ENCODE results near the gene ZDHHC14.

ZDHHC14 gene

GRCh38 chr6:157457787-157458186 is 76.8 kb downstream of the ZDHHC14 start:
- no peak overlapping the region for H3K9ac ChIP-seq (ENCODE audit: low read length)
- H3K4me3 ChIP-seq (ENCODE audit: low read length) = no peak overlapping the region
- no peaks in the 10 kb centered on the region for H3K79me1 ChIP-seq (ENCODE audit: low read length)
- no peak overlapping the region for H3K18ac ChIP-seq (ENCODE audit: low read length)
- no peak overlapping the region for H3K23ac ChIP-seq (ENCODE audit: low read length)
- no peaks in the 10 kb centered on the region for H3K79me2 ChIP-seq (ENCODE audit: control insufficient read depth, insufficient read depth, low read length)
- H2BK120ac ChIP-seq (ENCODE audit: low read depth, low read length) = no peak overlapping the region
- WGBS (ENCODE audit: extremely low coverage, insufficient coverage, low lambda C conversion rate) = 100% methylated on average over 1 of the region's 6 CpGs
- H2BK5ac ChIP-seq (ENCODE audit: low read length) = no peak overlapping the region
- H3K36me3 ChIP-seq (ENCODE audit: control insufficient read depth, insufficient read depth, low read length) = no peaks in the 10 kb centered on the region
- no peak overlapping the region for H4K5ac ChIP-seq (ENCODE audit: low read length)
- H3K4ac ChIP-seq (ENCODE audit: low read depth, low read length) = no peak overlapping the region
- no peak for DNase-seq
- H2AK5ac ChIP-seq (ENCODE audit: low read length) = no peak overlapping the region
- no peak overlapping the region for H2BK15ac ChIP-seq (replicated peaks; ENCODE audit: low read depth)
- H3K4me2 ChIP-seq (ENCODE audit: low read length) = no peak overlapping the region
- H3K56ac ChIP-seq (ENCODE audit: low read length) = no peak overlapping the region
- H3K27ac ChIP-seq (ENCODE audit: low read depth, low read length) = no peak overlapping the region
- no peaks in the 10 kb centered on the region for H3K4me1 ChIP-seq (ENCODE audit: control insufficient read depth, low read depth, low read length)
- H3K27me3 ChIP-seq (ENCODE audit: insufficient read depth, low read length, poor library complexity) = no peaks in the 10 kb centered on the region
- no peak overlapping the region for H4K8ac ChIP-seq (ENCODE audit: low read depth, low read length)

DNA sequence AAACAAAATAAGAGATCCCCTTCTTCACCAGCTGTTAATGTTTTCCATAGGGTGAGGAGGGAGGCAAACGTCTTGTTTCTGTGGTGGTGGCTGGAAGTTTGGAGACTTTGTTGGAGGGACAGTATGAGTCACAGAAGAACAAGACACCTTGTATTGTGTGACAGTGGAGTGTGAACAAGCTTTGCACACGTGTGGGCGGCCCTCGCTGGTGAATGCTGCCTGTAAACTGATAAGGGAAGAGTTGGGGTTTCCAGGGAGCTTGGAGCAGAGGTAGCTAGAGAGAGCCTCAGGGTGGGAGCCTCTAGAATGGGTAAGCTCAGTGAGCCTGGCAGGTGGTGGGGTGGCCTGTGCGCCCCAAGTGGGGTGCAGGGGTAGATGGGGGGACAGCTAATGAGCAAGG is 78.3 kb downstream of the ZDHHC14 start:
- H3K4ac ChIP-seq (ENCODE audit: low read depth, low read length) = no peak overlapping the region
- no peak overlapping the region for H3K4me2 ChIP-seq (ENCODE audit: low read length)
- H3K4me1 ChIP-seq (ENCODE audit: control insufficient read depth, low read depth, low read length) = no peaks in the 10 kb centered on the region
- H4K5ac ChIP-seq (ENCODE audit: low read length) = no peak overlapping the region
- no peak overlapping the region for H2BK15ac ChIP-seq (replicated peaks; ENCODE audit: low read depth)
- no peak overlapping the region for H2BK5ac ChIP-seq (ENCODE audit: low read length)
- no peak overlapping the region for H3K56ac ChIP-seq (ENCODE audit: low read length)
- no peak for DNase-seq
- no peak overlapping the region for H3K18ac ChIP-seq (ENCODE audit: low read length)
- no peak overlapping the region for H2AK5ac ChIP-seq (ENCODE audit: low read length)
- H3K4me3 ChIP-seq (ENCODE audit: low read length) = no peak overlapping the region
- no CpG with 5 or more reads among the region's 5 CpGs for WGBS (ENCODE audit: extremely low coverage, insufficient coverage, low lambda C conversion rate)
- no peak overlapping the region for H3K23ac ChIP-seq (ENCODE audit: low read length)
- no peak overlapping the region for H2BK120ac ChIP-seq (ENCODE audit: low read depth, low read length)
- H3K79me1 ChIP-seq (ENCODE audit: low read length) = no peaks in the 10 kb centered on the region
- H3K9ac ChIP-seq (ENCODE audit: low read length) = no peak overlapping the region
- H3K36me3 ChIP-seq (ENCODE audit: control insufficient read depth, insufficient read depth, low read length) = no peaks in the 10 kb centered on the region
- no peak overlapping the region for H4K8ac ChIP-seq (ENCODE audit: low read depth, low read length)
- no peak overlapping the region for H3K27ac ChIP-seq (ENCODE audit: low read depth, low read length)
- no peaks in the 10 kb centered on the region for H3K27me3 ChIP-seq (ENCODE audit: insufficient read depth, low read length, poor library complexity)
- H3K79me2 ChIP-seq (ENCODE audit: control insufficient read depth, insufficient read depth, low read length) = no peaks in the 10 kb centered on the region

GRCh38 chr6:157460182-157460999 is 79.4 kb downstream of the ZDHHC14 start:
- Histone ChIP-seq H3K4ac (ENCODE audit: low read depth, low read length) (no peak overlapping the region), H3K27ac (ENCODE audit: low read depth, low read length) (no peak overlapping the region), H3K9ac (ENCODE audit: low read length) (no peak overlapping the region), H3K27me3 (ENCODE audit: insufficient read depth, low read length, poor library complexity) (no peaks in the 10 kb centered on the region), H3K4me2 (ENCODE audit: low read length) (no peak overlapping the region), H3K23ac (ENCODE audit: low read length) (no peak overlapping the region), H2AK5ac (ENCODE audit: low read length) (no peak overlapping the region), H2BK5ac (ENCODE audit: low read length) (no peak overlapping the region), H3K79me2 (ENCODE audit: control insufficient read depth, insufficient read depth, low read length) (no peaks in the 10 kb centered on the region), H2BK120ac (ENCODE audit: low read depth, low read length) (no peak overlapping the region), H3K79me1 (ENCODE audit: low read length) (no peaks in the 10 kb centered on the region), H3K36me3 (ENCODE audit: control insufficient read depth, insufficient read depth, low read length) (no peaks in the 10 kb centered on the region), H3K18ac (ENCODE audit: low read length) (no peak overlapping the region), H4K5ac (ENCODE audit: low read length) (no peak overlapping the region), H2BK15ac (replicated peaks; ENCODE audit: low read depth) (no peak overlapping the region), H3K56ac (ENCODE audit: low read length) (no peak overlapping the region), H3K4me3 (ENCODE audit: low read length) (no peak overlapping the region), H3K4me1 (ENCODE audit: control insufficient read depth, low read depth, low read length) (peaks cover 2% of the 10 kb centered on the region), H4K8ac (ENCODE audit: low read depth, low read length) (no peak overlapping the region)
- no CpG with 5 or more reads among the region's 9 CpGs for WGBS (ENCODE audit: extremely low coverage, insufficient coverage, low lambda C conversion rate)
- DNase-seq = no peak

DNA sequence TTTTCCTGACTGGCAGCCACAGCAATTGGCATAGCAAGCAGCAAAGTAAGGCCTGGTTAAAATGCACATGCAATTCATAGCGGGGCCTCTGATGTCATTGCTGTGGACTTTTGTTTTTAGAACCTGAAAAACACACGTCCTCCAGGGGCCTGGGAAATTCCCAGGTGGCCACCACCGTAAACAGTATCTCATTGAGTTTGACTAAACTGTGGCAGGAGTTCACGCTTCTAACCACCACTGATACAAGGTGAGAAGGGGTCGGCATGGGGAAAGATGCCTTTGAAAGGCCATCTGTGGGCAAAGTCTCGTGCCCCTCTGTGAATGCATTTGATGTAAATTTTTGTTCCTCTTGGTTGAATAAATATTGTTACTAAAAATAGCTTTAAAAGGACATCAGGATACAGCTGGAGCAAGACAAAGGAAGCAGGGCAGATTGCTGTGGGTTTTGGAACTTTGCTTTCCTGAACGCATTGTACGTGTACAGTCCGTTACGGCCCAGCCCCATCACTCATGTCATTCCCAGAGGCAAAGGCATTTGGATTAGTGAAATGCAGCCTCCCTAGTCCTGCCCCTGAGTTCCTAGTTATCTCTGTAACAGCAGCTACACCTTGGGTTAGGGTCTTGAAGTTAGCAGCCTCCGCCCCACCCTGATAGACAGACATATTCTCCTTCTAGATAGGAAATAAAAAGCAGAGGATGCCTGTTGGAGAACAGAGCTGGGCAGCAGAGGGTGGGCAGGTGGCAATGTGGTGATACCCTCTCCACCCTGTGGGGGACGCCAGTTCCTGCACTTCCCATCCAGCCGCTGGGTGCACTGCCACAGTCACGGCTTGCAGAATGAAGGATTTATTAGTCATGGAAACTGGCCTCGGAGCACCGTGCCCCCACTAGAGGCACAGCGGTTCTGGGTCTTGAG is 80.3 kb downstream of the ZDHHC14 start:
- no peak overlapping the region for H3K23ac ChIP-seq (ENCODE audit: low read length)
- H2BK120ac ChIP-seq (ENCODE audit: low read depth, low read length) = no peak overlapping the region
- WGBS (ENCODE audit: extremely low coverage, insufficient coverage, low lambda C conversion rate) = no CpG with 5 or more reads among the region's 17 CpGs
- no peak overlapping the region for H4K5ac ChIP-seq (ENCODE audit: low read length)
- no peak overlapping the region for H3K9ac ChIP-seq (ENCODE audit: low read length)
- no peak overlapping the region for H2BK15ac ChIP-seq (replicated peaks; ENCODE audit: low read depth)
- peak; percentile 44 for DNase-seq
- H3K36me3 ChIP-seq (ENCODE audit: control insufficient read depth, insufficient read depth, low read length) = no peaks in the 10 kb centered on the region
- H3K4ac ChIP-seq (ENCODE audit: low read depth, low read length) = no peak overlapping the region
- no peak overlapping the region for H2AK5ac ChIP-seq (ENCODE audit: low read length)
- H4K8ac ChIP-seq (ENCODE audit: low read depth, low read length) = no peak overlapping the region
- no peak overlapping the region for H3K56ac ChIP-seq (ENCODE audit: low read length)
- no peak overlapping the region for H3K4me2 ChIP-seq (ENCODE audit: low read length)
- H2BK5ac ChIP-seq (ENCODE audit: low read length) = no peak overlapping the region
- H3K4me3 ChIP-seq (ENCODE audit: low read length) = no peak overlapping the region
- H3K79me2 ChIP-seq (ENCODE audit: control insufficient read depth, insufficient read depth, low read length) = no peaks in the 10 kb centered on the region
- no peaks in the 10 kb centered on the region for H3K79me1 ChIP-seq (ENCODE audit: low read length)
- H3K27ac ChIP-seq (ENCODE audit: low read depth, low read length) = no peak overlapping the region
- H3K27me3 ChIP-seq (ENCODE audit: insufficient read depth, low read length, poor library complexity) = no peaks in the 10 kb centered on the region
- no peak overlapping the region for H3K18ac ChIP-seq (ENCODE audit: low read length)
- H3K4me1 ChIP-seq (ENCODE audit: control insufficient read depth, low read depth, low read length) = peaks cover 2% of the 10 kb centered on the region

GRCh38 chr6:157462956-157463742 is 82.2 kb downstream of the ZDHHC14 start:
- H2BK5ac ChIP-seq (ENCODE audit: low read length) = no peak overlapping the region
- WGBS (ENCODE audit: extremely low coverage, insufficient coverage, low lambda C conversion rate) = no CpG with 5 or more reads among the region's 6 CpGs
- H4K8ac ChIP-seq (ENCODE audit: low read depth, low read length) = no peak overlapping the region
- H3K4me3 ChIP-seq (ENCODE audit: low read length) = no peak overlapping the region
- no peaks in the 10 kb centered on the region for H3K27me3 ChIP-seq (ENCODE audit: insufficient read depth, low read length, poor library complexity)
- H3K9ac ChIP-seq (ENCODE audit: low read length) = no peak overlapping the region
- no peak overlapping the region for H3K18ac ChIP-seq (ENCODE audit: low read length)
- H4K5ac ChIP-seq (ENCODE audit: low read length) = no peak overlapping the region
- H3K79me1 ChIP-seq (ENCODE audit: low read length) = no peaks in the 10 kb centered on the region
- peak; percentile 74 for DNase-seq
- no peak overlapping the region for H2BK120ac ChIP-seq (ENCODE audit: low read depth, low read length)
- no peak overlapping the region for H2AK5ac ChIP-seq (ENCODE audit: low read length)
- H3K23ac ChIP-seq (ENCODE audit: low read length) = no peak overlapping the region
- no peak overlapping the region for H3K4me2 ChIP-seq (ENCODE audit: low read length)
- H2BK15ac ChIP-seq (replicated peaks; ENCODE audit: low read depth) = no peak overlapping the region
- H3K4ac ChIP-seq (ENCODE audit: low read depth, low read length) = no peak overlapping the region
- H3K36me3 ChIP-seq (ENCODE audit: control insufficient read depth, insufficient read depth, low read length) = no peaks in the 10 kb centered on the region
- H3K56ac ChIP-seq (ENCODE audit: low read length) = no peak overlapping the region
- H3K4me1 ChIP-seq (ENCODE audit: control insufficient read depth, low read depth, low read length) = peaks cover 2% of the 10 kb centered on the region
- no peak overlapping the region for H3K27ac ChIP-seq (ENCODE audit: low read depth, low read length)
- H3K79me2 ChIP-seq (ENCODE audit: control insufficient read depth, insufficient read depth, low read length) = no peaks in the 10 kb centered on the region

Data from mesendoderm (in vitro differentiated cells).